ENCODE data around the gene FOXQ1.
"Not testable (repeated sequence)": the region's sequence is repeated elsewhere in the genome, so short reads cannot be mapped to it uniquely, and the experiment has no call there.

The FOXQ1 gene

DNA sequence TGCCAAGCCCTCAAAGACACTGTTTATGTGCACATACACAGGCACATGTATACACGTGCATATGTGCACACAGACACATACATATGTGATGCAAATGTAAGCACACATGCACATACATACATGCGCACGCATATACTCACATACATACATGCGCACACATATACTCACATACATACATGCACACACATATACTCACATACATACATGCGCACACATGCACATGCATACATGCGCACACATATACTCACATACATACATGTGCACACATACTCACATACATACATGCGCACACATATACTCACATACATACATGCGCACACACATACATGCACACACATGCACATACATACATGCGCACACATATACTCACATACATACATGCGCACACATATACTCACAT lies 20.5 kb upstream of the FOXQ1 start:
- DNase-seq (ENCODE audit: low read depth) = no peak

DNA sequence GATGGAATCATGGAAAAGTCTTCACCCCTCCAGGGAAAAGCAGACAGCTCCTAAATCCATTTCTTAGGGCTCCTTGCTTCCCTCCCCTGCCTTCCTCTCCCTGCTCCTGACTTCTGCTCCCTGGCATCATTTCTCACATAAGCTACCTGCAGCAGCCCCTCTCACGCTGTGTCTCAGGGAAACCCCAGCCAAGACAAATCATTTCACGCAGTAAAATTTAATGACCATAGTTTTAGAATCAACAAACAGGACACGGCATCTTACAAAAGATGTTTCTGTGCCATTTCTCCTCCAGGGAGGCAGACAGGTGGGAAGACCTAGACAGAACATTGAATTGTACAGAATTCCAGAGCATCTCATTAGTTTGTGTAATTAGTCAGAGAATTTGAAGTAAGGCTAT lies 16.5 kb upstream of the FOXQ1 start:
- no peak for DNase-seq (ENCODE audit: low read depth)

DNA sequence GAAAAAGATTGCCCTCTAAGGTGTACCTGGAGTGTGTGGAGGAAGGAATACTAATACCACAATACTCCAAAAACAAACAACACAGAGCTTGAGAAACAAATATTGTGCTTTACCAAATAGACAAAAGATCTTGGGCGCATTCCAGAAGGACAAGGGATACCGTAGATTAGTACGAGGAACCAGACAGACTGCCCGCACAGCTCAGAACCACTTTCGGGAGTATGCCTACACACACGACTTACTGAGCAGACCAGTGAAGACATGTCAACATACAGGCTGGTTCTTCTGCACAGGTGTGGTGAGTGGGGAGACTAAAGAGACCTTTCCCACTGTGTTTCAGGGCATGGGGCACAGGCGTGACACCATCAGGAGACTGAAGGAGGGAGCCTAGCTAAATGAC lies 15.8 kb upstream of the FOXQ1 start:
- DNase-seq (ENCODE audit: low read depth) = no peak

DNA sequence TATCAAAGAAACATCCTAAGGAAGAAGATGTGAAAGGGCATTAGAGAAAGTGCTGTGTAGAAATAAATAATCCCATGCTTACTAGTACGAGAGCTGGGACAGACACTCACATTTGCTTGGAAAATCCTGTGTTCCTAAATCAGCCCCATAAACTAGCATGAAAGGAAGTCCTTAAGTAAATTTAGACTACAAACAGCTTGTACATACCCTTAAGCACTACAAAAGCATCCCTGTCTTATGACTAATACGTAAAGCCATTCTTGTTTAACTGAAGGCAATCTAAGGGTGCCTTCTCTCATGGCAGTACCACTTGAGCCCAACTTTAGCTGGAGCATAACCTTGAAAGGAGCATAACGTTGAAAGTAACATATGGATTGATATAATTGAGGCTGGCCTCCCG lies 15.4 kb upstream of the FOXQ1 start:
- no peak for DNase-seq (ENCODE audit: low read depth)

DNA sequence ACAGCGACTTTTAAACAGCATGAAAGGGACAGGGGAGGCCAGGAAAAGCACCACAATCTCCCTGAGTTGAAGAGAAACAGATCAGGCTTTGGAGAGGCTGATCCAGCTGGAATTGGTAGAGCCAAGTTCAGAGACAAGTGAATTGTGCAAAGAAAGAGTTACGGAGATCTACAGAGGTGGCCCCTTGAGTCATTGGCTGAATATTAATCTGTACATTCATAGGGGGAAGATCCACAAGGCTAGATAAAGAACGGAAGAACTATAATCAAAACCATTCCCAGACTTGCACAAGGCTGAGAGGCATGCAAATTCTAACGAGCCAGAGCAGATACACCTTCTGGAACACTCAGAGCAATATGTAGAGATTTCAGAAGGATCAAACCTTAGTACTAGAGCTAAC lies 14.2 kb upstream of the FOXQ1 start:
- DNase-seq (ENCODE audit: low read depth) = no peak

DNA sequence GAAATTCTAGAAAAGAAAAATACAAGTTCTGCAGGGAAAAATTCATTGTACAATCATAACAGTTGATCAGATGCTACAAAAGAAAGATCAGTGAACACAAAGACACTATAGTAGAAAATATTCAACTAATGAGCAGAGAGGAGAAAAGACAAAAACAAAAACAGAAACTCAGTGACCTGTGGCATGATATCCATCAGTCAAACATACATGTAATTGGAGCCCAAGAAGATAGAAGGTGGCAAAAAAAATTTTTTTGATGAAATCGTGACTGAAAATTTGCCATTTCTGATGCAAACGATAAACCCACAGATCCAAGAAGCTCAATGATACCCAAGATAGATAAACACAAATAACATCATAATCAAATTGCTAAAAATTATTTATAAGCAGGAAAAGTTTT lies 13.1 kb upstream of the FOXQ1 start:
- DNase-seq (ENCODE audit: low read depth) = no peak

DNA sequence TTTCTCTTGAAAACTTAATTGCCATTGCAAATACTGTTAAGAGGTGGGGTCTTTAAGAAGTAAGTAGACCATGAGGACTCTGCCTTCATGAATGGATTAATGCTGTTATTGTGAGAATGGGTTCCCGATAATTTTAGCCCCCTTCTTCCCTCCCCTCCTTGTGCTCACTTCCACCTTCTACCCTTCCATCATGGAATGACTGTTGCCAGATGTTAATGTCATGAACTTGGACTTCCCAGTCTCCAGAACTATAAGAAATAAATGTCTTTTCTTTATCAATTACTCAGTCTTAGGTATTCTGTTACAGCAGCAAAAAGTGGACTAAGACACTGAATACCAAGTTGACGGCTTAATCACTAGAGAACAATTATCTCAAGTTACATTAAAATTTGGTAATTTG lies 5.8 kb upstream of the FOXQ1 start:
- DNase-seq (ENCODE audit: low read depth) = no peak

DNA sequence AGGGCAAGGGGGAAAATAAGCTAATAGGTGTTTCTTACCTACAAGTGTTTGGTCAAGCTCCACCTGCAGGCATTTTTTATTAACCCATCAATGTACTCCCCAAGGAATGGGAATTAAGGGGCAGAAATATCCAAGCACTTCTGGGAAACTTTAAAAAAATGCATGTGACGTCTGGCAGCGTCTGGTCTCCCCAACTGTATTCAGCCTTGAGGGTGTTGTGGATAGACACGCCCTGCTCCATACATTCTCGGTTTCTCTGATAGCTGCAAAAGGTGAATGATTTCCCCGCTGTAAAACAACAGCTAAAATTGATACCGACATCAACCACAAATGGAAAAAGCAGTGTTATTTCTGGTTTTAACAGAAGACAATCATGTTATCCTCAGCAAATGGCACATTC lies 2.5 kb upstream of the FOXQ1 start:
- no peak for DNase-seq (ENCODE audit: low read depth)

DNA sequence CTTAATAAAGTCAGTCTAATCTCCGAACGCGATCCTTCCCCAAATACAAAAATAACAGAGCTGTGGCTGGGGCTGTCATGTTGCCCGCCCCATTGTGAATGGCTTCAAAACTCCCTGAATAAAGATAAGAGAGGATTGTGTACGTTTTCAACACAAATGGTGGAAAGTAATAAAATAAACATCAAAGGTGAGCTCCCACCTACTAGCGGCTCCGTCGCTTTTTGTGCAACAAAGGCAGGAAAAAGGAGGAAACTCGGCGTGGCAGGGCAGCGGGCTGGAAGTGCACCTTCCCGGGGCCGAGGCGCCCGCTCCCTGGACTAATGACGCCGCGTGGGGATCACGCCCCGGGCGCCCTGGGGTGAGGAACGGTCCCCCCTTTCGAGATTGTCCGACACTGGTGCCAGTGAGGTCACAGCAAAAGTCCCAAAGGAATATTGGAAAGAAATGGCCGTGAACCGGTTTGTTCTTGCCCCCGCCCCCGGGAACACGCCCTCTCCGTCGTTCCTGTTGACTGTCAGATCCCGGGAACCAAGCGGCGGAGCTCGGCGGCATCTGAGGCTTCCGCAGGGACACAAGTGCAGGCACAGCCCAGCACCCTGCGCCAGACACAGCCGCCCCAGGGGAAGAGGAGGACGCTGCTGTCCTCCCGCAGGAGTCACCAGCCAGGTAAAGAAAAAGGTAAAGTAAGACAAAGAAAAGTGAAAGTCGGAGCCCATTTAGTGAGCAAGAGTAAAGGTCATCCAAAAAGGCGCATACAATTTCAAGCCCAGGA lies 1.1 kb upstream of the FOXQ1 start:
- DNase-seq (ENCODE audit: low read depth) = no peak

DNA sequence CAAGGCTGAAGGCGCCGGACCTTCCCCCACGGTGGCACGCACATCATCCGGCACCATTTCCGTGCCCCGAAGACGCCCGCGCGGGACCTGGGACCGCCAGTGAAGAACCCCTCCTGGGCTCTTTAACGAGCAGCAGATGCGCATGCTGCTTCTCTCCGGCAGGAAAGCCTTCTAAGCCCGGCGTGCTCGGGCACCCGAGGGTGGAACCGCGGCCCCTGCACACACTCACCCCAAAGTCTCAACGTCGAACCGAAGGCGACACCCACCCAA lies 240 bp downstream of the FOXQ1 start:
- no peak for DNase-seq (ENCODE audit: low read depth)

DNA sequence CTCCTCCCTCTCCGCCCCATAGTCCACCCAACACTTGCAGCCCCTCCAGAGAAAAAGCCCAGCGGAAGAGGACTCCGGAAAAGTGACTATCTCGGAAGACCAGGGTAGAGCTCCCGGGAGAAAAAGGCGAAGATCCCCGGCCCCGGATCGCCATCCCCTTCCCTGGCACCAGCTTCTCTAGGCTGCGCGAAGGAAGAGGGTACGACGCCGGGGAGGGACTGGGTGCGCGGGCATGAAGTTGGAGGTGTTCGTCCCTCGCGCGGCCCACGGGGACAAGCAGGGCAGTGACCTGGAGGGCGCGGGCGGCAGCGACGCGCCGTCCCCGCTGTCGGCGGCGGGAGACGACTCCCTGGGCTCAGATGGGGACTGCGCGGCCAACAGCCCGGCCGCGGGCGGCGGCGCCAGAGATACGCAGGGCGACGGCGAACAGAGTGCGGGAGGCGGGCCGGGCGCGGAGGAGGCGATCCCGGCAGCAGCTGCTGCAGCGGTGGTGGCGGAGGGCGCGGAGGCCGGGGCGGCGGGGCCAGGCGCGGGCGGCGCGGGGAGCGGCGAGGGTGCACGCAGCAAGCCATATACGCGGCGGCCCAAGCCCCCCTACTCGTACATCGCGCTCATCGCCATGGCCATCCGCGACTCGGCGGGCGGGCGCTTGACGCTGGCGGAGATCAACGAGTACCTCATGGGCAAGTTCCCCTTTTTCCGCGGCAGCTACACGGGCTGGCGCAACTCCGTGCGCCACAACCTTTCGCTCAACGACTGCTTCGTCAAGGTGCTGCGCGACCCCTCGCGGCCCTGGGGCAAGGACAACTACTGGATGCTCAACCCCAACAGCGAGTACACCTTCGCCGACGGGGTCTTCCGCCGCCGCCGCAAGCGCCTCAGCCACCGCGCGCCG lies 822 bp downstream of the FOXQ1 start:
- DNase-seq (ENCODE audit: low read depth) = no peak

DNA sequence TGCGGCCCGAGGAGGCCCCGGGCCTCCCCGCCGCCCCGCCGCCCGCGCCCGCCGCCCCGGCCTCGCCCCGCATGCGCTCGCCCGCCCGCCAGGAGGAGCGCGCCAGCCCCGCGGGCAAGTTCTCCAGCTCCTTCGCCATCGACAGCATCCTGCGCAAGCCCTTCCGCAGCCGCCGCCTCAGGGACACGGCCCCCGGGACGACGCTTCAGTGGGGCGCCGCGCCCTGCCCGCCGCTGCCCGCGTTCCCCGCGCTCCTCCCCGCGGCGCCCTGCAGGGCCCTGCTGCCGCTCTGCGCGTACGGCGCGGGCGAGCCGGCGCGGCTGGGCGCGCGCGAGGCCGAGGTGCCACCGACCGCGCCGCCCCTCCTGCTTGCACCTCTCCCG lies 1.5 kb downstream of the FOXQ1 start:
- no peak for DNase-seq (ENCODE audit: low read depth)

DNA sequence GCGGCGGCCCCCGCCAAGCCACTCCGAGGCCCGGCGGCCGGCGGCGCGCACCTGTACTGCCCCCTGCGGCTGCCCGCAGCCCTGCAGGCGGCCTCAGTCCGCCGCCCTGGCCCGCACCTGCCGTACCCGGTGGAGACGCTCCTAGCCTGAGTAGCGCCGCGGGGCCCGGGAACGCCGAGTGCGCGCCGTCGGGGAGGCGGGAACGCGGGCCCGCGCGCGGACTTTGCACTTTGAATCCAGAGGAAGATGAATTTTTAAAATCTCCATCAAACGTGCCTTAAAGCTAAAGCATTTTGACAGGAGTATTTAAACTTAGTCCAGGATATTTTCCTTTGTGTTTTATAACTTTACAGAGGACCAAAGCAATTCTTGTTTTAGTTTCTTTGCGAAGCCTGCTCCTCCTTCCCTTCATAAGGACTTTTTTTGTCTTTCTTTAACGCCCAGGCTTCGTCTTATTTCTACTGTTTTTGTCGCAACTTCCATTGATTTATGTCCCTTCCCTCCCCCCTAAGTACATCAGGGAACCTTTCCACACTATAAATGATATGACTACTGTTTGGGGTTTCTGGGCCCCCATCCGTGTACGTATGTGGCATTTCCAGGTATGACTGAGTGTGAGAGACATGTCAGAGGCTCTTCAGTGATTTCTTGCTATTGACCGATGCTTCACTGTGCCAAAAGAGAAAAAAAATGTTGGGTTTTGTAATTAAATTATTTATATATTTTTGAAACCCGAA lies 2.0 kb downstream of the FOXQ1 start:
- no peak for DNase-seq (ENCODE audit: low read depth)

DNA sequence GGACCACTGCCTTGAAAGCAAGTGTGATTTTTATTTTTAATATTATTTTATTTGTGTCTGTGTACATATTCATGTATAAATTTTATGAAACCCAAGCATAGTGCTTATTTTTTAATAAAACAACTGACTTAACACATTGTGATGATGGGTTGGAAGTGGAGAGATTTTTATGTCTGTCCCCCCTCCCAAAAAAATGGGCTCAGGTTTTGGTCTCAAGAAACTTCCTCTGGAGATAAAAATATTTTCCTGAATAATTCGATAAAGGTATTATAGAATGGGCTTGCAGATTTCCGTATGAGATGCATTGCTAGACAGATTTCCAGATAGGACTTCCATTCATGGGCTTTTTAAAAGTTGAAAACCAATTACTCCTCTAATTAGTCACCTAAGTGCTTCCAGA lies 2.7 kb downstream of the FOXQ1 start:
- no peak for DNase-seq (ENCODE audit: low read depth)

DNA sequence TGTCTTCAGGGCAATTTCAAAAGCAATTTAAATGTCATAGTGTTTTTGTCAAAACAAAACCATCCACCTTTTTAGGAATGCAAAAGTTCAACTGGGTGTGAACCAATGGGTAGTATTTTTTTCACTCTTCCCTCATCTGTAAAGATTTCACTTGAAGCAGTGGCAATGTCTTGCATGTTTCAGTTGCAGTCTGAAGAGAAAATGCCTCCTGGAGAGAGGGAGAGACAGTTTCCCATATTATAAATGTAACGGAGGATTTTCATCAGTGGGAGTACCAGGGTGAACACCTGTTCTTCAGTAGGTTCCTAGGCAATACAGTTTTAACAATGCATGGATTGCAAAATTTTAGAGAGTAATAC lies 3.3 kb downstream of the FOXQ1 start:
- DNase-seq (ENCODE audit: low read depth) = no peak

DNA sequence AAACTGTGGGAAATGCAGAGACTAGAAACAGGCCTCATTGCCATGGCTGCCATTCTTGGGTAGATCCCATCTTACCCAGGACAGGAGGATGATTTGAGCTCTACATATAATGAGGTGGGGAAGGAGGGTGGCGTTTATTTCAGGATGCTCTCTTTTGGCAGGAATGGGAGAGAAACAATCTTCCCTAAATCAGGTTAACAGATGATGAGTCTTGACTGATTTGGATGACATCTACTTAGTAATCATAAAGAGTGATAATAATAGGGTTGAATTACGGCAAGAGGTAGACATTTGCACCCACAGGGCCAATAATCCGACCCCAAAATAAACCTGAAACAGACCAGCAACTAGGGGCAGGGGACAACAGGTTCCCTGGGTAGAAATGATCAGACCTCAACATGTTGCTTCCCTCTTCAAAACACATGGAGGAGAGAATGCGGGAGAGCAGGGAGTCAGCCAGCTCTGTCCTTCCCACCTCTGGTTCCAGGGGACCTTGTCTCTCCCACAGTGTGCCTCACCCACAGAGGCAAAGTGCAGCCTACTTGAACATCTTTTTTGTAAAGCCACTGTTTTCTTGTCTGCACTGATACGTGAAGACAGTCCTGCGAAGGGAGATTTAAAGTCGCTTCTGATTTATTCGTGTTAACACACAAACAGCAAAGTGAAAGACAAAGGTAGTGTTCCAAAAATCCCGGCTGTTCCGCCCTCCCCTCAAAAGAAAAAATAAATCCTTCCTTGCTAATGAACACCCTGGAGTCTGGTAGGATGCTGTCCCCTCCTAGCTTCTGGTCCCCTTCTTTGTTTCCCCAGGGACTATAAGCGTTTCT lies 3.9 kb downstream of the FOXQ1 start:
- DNase-seq (ENCODE audit: low read depth) = no peak

DNA sequence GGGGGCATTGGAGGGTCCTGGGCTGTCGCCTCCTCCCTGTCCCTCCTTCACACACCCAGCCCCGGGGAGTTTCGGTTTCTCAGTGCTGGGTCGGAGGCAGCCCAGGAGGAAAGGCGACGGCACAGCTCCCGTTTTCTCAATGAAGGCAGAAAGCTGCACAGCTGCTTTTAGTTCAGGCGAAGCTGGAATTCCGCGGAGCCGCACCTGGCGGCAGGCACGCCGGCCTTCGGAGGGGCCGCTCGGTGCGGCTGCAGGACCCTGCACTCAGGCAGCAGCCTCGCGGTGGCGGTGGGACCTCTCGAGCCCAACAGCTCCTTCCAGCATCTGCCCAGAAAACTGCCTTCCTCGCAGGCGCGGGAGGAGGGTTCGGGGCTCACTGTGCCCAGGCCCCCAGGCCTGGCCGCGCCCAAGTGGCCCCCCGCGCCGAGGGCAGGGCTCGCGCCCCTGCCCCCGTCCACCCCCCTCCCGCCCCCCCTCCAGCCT lies 4.6 kb downstream of the FOXQ1 start:
- DNase-seq (ENCODE audit: low read depth) = no peak

DNA sequence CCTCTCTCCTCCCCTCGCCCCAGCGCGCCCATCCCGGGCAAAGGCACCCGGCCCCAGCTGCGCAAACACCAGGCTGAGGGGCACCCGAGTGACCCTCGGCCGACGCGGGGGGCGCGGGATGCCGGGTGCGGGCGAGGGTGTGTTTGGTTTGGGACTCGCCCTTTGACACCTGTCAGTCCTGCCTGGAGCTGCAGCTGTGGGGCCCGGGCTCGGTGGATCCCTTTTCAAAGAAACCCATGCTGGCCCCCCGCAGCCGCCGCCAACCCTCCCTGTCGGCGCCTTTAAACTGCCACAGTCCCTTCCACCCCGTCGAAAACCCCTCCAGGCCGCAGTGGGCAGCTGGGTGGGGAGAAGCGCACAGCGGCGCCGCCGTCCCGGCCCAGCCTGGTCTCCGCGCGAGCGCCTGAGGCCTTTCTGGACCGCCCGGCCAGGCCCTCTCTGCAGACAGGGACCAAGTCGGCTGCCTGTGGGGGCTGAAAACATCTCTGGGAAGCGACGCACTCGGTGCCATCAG lies 5.5 kb downstream of the FOXQ1 start:
- no peak for DNase-seq (ENCODE audit: low read depth)

DNA sequence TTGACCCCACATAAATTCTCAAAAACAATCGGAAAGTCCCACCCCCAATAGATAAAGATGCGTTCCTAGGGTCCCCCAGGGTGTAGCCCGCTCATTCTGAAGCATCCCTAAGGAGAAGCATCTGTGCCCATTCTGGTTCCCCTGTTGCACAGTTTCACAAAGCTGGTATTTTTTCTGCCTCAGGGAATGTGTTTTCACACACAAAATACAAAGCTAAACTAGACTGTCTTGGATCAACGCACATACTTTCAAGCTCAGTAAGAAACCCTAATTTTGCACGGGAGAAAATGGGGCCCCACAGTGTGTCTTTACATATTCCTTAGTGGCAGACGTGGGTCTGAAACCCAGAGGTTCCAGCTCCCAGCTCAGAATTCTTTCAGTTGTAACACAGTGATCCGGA lies 6.1 kb downstream of the FOXQ1 start:
- DNase-seq (ENCODE audit: low read depth) = no peak

DNA sequence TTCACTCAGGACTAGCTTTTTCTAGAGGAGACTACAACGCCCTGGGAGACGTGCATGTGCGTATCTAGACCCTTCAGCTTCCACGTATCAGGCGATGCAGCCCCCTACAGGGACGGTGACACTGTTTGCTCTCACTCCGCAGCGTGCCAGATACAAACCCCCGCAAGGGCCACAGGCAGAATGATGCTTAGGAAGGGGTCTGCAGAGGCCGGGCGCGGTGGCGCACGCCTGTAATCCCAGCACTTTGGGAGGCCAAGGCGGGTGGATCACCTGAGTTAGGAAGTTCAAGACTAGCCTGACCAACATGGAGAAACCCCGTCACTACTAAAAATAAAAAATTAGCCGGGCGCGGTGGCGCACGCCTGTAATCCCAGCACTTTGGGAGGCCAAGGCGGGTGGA lies 6.7 kb downstream of the FOXQ1 start:
- not testable (repeated sequence) for DNase-seq (ENCODE audit: low read depth)

DNA sequence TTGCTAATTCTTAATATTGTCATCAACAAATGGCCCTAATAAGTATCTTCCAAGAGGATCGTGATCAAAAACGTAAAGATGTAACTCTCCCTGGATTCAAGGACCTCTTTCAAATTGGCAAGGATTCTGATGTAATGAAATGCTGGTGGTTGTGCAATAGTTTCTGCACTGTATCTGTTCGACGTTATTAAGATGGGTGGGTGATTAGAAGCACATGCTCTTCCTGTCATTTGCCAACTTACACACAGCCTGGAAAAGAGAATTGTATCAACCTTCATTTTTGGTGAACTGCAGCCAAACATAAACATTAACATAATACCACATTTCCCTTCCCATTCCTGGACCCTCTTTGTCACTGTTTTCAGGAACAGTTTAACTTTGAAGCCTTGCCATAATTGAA lies 9.8 kb downstream of the FOXQ1 start:
- no peak for DNase-seq (ENCODE audit: low read depth)

DNA sequence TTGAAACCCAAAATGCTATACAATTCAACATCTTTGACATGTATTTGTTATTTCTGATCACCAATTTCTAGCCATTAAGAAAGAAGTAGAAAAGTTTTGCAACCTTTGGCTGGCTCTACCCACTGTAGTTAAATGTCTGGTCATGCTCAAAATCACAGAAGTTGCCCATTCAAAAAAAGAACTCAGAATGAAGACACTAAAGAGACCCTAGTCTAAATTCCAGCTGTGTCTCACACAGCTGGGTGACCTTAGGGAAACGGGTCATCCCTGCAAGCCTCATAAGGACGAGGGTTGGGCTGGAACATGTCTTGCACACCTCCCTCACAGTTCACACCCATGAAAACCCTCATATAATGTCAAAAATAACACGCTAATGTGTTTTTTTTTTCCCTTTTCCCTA lies 10.3 kb downstream of the FOXQ1 start:
- DNase-seq (ENCODE audit: low read depth) = no peak

Measured in CMK (cell line).